ENCODE results near the gene UMAD1.

Gene UMAD1

GRCh38 chr7:7745258-7745657, 104.7 kb downstream of the UMAD1 start:
- no peaks in the 10 kb centered on the region for H3K9me3 Mint-ChIP-seq
- TF ChIP-seq CTCF (IDR thresholded peaks at IDR 0.05; ENCODE audit: unreplicated experiment in 3 of 3), result no peak
- no peaks in the 10 kb centered on the region for H3K36me3 Mint-ChIP-seq (ENCODE audit: low read depth)
- H3K27ac Mint-ChIP-seq, result no peak overlapping the region
- H3K27me3 Mint-ChIP-seq (ENCODE audit: low read depth), result peaks cover 5% of the 10 kb centered on the region
- H3K4me3 Mint-ChIP-seq, result no peak overlapping the region
- no peaks in the 10 kb centered on the region for H3K4me1 Mint-ChIP-seq

- no peak overlapping the region for H3K4me3 Mint-ChIP-seq
- H3K36me3 Mint-ChIP-seq (ENCODE audit: low read depth), result no peaks in the 10 kb centered on the region
- H3K9me3 Mint-ChIP-seq, result no peaks in the 10 kb centered on the region
- H3K27ac Mint-ChIP-seq, result no peak overlapping the region
- H3K27me3 Mint-ChIP-seq (ENCODE audit: low read depth), result peaks cover 5% of the 10 kb centered on the region
- TF ChIP-seq CTCF (IDR thresholded peaks at IDR 0.05; ENCODE audit: unreplicated experiment in 3 of 3), result no peak
- no peaks in the 10 kb centered on the region for H3K4me1 Mint-ChIP-seq
These were observed 105.4 kb downstream of the UMAD1 start for GRCh38 chr7:7745966-7746365.

GRCh38 chr7:7746458-7746857, 105.9 kb downstream of the UMAD1 start:
- H3K4me1 Mint-ChIP-seq, result no peaks in the 10 kb centered on the region
- no peak overlapping the region for H3K4me3 Mint-ChIP-seq
- TF ChIP-seq CTCF (IDR thresholded peaks at IDR 0.05; ENCODE audit: unreplicated experiment in 3 of 3), result no peak
- H3K9me3 Mint-ChIP-seq, result no peaks in the 10 kb centered on the region
- no peaks in the 10 kb centered on the region for H3K36me3 Mint-ChIP-seq (ENCODE audit: low read depth)
- H3K27me3 Mint-ChIP-seq (ENCODE audit: low read depth), result peaks cover 5% of the 10 kb centered on the region
- no peak overlapping the region for H3K27ac Mint-ChIP-seq

GRCh38 chr7:7750571-7751242, 110.2 kb downstream of the UMAD1 start:
- no peak for TF ChIP-seq CTCF (IDR thresholded peaks at IDR 0.05; ENCODE audit: unreplicated experiment in 3 of 3)
- no peaks in the 10 kb centered on the region for H3K4me1 Mint-ChIP-seq
- H3K9me3 Mint-ChIP-seq, result no peaks in the 10 kb centered on the region
- no peaks in the 10 kb centered on the region for H3K36me3 Mint-ChIP-seq (ENCODE audit: low read depth)
- no peaks in the 10 kb centered on the region for H3K27me3 Mint-ChIP-seq (ENCODE audit: low read depth)
- no peak overlapping the region for H3K4me3 Mint-ChIP-seq
- no peak overlapping the region for H3K27ac Mint-ChIP-seq

GRCh38 chr7:7751243-7752092, 110.9 kb downstream of the UMAD1 start:
- no peak overlapping the region for H3K4me3 Mint-ChIP-seq
- H3K36me3 Mint-ChIP-seq (ENCODE audit: low read depth), result no peaks in the 10 kb centered on the region
- H3K27me3 Mint-ChIP-seq (ENCODE audit: low read depth), result no peaks in the 10 kb centered on the region

More at GRCh38 chr7:7751243-7752092, 110.9 kb downstream of the UMAD1 start:
- H3K27ac Mint-ChIP-seq, result no peak overlapping the region
- TF ChIP-seq CTCF (IDR thresholded peaks at IDR 0.05; ENCODE audit: unreplicated experiment in 3 of 3), result no peak
- H3K9me3 Mint-ChIP-seq, result no peaks in the 10 kb centered on the region
- no peaks in the 10 kb centered on the region for H3K4me1 Mint-ChIP-seq

Measured in nephron (organoid).